HG02759 (cell line): ENCODE measurements around the gene SLC25A27.

Experiments
- ATAC-seq: cut with Tn5 transposase; IDR thresholded peaks from one replicate; pipeline ENCODE4 v1.9.1; 2021; ENCODE audit warnings: mild to moderate bottlenecking, moderate library complexity; ENCODE audit not compliant: unreplicated experiment

SLC25A27 gene

DNA sequence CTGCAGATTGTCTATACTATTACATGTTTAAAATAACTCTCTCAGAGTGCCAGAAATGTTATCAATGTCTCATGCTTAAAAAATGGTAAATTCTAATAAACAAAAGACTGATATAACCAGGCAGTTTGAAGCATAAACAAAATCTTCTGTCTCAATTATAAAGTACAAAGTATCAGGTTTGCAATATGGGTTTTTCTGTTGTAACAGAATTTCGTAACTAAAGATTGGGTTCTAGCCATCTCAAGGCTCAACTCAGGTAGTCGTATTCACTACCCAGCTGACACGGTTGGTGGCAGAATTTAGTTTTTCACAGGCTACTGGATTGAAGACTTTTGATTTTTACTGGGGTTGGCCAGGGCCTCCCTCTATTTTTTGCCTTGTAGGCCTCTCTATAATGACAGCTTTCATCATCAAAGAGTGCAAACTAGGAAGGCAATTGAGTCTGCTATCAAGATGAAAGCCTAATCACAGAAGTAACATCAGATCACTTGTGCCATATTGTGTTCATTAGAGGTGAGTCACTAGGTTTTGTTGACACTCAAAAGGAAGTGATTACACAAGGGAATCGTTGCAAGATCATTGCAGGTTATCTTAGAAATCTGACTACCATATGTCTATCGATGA is 3.8 kb upstream of the SLC25A27 start:
- ATAC-seq: no peak

DNA sequence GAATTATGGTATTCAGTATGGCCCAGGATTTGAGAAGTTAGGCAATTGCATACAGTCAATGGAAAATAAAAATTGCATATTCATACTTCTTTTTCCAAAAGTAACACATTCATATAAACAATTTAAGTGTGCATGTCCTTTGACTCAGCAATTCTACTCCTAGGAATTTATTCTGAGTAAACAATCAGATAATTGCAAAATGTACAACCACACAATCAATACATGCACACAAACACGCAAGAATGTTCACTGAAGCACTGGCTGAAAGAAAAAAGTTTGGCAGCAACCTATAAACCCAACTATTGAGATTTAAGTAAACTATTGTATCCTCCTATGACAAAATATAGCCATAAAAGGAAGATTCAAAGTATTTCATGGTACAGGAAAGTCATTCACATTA is 1.8 kb upstream of the SLC25A27 start:
- no peak for ATAC-seq

DNA sequence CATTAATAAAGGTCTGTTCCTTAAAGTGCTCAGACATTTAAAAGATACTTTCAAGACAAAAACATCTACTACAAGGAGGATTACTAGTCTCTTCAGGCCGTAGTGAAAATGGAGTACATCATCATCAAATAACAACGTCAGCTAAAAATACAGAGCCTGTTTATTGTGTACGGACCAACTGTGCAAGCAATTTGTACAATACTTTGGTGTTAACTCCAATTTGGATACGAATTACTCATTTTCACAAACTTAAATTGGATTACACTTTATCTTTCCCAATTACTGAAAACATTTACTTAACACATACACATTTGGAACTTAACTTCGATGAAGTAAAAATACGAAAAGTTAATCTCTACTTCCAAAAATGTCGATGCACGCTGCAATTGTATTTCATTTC is 959 bp upstream of the SLC25A27 start:
- no peak for ATAC-seq

DNA sequence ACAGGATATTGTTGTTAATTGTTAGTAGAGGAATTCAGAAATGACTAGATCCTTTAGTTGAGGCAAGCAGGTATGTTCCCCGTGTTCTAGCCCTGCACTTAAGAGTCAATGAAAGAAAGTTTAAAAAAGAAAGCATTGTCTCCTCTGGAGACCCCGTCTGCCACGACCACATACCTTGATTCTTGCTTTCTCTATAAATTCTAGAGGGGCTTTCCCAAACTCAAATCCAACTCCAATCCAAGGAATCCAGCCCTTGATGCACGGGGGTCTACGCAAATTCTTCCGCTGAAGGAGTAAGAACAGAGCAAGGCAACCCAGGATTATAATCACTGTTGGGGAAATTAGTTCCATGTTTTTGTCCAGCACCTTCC is 558 bp upstream of the SLC25A27 start:
- ATAC-seq: no peak

DNA sequence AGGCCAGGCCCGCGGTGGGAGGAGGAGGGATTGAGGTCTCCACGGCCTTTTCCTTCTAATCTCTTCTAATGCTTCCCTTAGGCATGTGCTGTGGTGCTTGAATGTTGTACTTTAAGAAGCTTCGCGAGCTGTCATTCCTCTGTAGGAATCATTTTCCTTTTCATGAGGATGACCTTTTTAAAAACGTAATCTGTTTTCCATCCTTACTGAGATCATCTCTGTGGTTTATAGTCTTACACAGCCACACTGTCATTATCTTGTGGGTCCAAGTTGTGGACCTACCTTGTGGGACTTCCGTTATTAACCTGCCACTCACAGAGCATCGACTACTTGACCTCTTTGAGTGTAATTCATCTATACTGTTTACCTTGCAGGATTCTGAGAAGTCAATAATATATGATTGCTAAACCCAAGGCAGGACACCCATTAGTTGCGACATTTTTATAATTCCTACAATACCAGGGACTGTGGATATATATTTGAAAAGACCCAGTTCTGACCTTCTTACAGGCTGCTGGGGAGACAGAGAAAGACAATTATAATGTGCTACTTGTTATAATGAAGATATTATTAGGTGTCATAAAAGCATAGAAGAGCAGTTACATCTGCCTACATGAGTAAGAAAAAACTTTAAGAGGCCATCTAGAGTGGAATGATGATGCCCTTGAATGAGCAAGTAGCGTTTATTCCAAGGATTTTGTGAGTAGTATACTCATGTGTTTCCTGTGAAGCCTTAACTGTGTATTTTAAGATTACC is 842 bp downstream of the SLC25A27 start:
- ATAC-seq: no peak

DNA sequence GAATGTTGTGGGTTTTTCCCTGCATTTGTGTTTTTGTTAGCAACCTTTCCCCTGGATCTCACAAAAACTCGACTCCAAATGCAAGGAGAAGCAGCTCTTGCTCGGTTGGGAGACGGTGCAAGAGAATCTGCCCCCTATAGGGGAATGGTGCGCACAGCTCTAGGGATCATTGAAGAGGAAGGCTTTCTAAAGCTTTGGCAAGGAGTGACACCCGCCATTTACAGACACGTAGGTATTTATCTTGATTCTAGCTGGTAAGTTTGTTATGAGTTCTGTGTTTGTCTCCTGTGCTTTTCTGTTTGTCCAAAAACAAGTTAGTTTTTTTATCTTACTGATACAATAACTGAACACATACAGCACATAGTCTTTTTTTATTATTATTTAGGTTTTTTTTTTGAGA is 3.0 kb downstream of the SLC25A27 start:
- no peak for ATAC-seq

DNA sequence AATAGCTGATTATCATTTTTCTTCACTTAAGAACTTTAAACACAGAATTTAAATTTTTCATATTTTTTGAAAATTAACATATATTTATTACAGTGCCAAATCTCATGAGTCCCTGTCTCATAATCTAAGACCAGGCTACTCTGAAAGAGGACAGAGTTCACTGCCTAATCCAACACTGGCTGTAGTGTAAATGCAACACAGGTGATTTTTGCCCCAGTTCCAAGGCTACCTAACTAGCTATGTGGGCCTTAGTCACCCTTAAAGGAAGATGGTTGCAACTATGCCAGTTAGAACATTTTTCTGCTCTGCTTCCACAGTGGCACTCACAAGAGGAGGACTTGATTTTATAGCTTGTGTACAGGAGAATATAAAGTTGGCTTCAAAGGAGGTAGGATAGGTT is 4.9 kb downstream of the SLC25A27 start:
- ATAC-seq: no peak

DNA sequence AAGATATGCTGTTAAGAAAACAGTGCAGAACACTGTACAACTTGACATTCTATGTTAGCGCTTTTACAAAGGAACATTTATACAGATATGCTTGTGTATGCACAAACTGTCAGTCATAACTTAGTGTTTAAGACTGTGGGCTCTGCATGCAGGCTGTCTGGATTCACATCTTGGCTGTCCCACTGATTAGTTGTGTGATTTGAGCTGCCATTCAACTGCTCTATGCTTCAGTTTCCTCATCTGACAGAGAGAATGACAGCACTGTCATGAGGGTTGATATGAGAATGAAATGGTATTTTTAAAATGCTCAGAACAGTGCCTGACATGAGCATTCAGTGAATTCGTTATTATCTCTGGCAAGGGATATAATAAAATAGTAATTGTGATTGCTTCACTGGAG is 8.7 kb downstream of the SLC25A27 start:
- ATAC-seq: no peak

DNA sequence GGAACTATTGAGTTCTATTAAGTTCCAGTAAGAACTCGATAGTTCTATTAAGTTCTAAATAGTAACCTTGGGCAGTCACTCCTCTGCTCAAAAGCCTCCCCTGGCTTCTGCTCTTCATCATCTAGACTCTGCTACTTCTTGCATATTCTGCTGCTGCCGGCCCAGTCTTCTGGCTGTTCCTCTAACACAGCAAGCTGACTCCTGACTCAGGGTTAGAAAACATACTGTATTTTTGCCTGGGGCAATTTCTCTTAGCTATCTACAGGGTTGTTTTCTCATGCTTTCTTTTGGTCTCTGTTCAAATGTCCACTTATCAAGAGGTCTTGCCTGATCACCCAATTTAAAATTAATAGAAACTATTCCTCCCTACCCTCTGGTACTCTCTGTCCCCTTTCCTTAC is 14.6 kb downstream of the SLC25A27 start:
- no peak for ATAC-seq

DNA sequence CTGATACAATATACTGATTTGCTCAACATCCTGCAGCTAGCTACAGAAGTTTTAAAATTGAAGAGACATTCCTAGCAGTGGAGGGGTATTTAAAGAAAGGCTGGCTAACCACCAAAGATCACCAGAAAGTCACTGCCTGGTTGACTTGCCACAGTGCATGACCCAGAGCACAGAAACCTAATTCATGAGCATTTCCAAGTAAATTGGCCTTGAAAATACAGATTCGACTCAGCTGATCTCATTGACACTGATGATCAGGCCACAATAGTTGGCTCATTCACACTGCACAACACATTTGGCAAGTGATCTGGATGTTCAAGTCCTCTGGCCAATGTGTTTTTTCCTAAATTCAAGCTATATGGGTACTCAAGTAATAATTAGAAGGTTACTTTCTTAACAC is 21.6 kb downstream of the SLC25A27 start:
- no peak for ATAC-seq

DNA sequence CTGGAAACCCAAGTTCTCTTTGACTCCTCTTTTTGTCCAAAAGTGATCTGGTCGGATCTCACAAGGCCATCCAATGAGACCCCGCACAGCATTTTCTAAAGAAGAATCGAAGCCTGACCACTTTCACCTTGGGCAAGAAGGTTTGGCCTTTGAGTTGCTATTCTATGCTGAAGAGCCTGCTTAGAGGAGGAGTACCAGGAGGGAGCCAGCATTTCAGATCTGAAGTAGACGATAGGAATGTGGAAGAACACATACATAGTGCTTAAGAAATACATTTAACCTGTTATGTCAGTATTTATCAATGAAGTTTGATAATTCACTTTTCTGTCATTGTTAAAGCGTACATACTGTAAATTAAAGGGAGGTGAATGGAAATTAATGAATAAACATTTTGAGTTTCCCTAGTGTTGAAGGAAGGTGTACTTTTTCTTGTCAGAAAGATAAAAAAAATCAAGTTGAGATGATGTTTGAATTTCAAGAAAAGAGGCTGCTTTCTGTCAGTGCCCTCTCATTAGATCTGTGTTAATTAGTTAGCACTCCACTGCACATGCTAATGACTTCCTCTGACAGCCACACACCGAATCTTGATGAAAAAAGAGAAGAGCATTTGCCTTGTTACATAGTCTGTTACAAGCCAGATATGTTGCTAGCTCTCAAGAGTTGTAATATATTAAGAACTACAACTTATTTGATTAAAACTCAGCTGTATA is 24.0 kb downstream of the SLC25A27 start:
- no peak for ATAC-seq

DNA sequence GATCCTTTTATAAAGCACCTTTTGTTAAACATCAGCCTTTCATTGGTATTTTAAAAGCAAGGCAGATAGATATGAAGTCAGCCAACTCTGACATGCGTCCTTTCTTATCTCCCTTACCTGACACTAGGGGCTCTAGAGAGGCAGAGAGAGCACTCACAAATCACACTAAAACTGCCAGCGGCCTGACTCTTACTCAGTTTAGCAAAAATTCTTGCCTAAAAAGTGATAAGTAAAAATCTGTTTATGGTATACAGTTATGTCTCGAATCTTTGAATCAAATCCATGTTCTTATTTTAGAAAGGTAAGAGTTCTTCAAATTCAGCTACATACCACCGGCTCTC is 24.5 kb downstream of the SLC25A27 start:
- peak; percentile 48 for ATAC-seq

DNA sequence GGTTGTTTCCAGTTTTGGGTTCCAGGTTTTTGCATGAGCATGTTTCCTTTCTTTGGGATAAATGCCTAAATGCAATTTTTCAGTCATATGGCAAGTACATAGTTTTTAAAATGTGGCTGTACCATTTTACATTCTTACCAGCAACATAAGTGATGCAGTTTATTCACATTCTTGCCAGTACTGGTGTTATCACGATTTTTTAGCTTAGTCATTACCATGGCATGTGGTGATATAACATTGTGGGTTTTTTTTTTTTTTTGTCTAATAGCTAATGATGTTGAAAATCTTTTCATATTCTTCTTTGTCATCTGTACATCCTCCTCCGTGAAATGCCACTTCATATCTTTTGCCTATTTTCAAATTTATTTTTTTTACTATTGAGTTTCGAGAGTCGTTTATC is 32.0 kb downstream of the SLC25A27 start:
- ATAC-seq: no peak

DNA sequence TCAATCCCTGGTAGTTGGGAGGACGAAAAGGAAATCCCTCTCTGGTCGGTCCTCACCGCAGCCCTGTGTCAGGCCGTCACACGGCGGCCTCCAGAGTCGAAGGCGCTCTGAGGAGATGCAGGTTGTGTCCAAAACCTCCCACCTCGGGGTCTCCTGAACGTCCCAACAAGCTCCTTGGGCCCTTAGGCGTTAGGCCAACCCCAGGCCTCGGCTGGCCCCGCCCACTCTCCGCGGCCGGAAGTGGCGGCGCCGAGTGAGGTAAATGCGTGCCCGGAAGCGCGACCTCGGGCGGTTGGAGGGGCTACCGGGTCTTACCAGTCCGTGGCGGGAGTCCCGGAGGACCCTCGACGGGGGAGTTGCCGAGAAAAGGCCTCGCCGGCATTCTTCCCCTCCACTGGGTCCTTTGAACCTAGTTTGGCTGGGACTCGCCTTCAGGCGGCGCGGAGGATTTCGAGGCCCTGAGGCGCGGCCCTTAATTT is 34.9 kb downstream of the SLC25A27 start, which contains the start of gene TDRD6:
TDRD6 (plus strand) TSS at position 267 of the 479 bp plus-strand sequence. CDS start 244 bp downstream, outside the sequence.
- no peak for ATAC-seq

DNA sequence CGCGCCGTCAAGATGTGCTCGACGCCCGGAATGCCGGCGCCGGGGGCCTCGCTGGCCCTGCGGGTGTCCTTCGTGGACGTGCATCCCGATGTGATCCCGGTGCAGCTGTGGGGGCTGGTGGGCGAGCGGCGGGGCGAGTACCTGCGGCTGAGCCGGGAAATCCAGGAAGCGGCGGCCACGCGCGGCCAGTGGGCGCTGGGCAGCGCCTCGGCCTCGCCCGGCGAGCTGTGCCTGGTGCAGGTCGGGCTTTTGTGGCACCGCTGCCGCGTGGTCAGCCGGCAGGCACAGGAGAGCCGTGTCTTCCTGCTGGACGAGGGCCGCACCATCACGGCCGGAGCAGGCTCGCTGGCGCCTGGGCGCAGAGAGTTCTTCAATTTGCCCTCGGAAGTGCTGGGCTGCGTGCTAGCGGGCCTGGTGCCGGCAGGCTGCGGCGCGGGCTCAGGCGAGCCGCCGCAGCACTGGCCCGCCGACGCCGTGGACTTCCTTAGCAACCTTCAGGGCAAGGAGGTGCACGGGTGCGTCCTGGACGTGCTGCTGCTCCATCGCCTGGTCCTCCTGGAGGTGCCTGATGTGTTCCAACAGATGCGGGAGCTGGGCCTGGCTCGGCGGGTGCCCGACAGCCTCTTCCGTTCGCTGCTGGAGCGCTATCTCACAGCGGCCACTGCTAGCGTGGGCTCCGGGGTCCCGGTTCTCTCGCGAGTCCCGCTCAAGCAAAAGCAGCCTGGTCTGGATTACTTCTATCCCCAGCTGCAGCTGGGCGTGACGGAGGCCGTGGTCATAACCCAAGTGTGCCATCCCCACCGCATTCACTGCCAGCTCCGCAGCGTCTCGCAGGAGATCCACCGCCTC is 35.6 kb downstream of the SLC25A27 start:
- ATAC-seq: no peak

DNA sequence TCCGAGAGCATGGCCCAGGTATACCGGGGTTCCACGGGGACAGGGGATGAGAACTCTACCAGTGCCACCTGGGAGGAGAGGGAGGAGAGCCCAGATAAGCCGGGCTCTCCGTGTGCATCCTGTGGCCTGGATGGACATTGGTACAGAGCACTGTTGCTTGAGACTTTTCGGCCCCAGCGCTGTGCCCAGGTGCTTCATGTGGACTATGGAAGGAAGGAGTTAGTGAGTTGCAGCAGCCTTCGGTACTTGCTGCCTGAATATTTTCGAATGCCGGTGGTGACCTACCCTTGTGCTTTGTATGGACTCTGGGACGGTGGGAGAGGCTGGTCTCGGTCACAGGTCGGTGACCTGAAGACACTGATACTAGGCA is 36.2 kb downstream of the SLC25A27 start:
- ATAC-seq: no peak

DNA sequence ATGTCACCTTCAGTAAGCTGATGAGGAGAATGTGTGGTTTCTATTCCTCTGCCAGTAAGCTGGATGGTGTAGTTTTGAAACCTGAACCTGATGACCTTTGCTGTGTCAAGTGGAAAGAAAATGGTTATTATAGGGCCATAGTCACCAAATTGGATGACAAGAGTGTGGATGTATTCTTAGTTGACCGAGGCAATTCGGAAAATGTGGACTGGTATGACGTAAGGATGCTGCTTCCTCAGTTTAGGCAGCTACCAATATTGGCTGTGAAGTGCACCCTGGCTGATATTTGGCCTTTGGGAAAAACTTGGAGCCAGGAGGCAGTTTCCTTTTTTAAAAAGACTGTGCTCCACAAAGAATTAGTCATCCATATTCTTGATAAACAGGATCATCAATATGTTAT is 36.9 kb downstream of the SLC25A27 start:
- no peak for ATAC-seq

DNA sequence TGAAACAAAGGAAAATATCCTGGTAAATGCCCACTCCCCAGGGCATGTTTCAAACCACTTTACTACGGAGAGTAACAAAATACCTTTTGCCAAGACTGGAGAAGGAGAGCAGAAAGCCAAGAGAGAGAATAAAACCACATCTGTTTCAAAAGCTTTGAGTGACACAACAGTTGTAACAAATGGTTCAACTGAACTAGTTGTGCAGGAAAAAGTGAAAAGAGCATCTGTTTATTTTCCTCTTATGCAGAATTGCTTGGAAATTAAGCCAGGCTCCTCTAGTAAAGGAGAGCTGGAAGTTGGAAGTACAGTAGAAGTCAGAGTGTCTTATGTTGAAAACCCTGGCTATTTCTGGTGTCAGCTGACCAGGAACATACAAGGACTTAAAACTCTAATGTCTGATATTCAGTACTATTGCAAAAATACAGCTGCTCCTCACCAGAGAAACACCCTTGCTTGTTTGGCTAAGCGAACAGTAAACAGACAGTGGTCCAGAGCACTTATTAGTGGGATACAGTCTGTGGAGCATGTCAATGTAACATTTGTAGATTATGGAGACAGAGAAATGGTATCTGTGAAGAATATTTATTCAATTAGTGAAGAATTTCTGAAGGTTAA is 37.5 kb downstream of the SLC25A27 start:
- ATAC-seq: no peak

DNA sequence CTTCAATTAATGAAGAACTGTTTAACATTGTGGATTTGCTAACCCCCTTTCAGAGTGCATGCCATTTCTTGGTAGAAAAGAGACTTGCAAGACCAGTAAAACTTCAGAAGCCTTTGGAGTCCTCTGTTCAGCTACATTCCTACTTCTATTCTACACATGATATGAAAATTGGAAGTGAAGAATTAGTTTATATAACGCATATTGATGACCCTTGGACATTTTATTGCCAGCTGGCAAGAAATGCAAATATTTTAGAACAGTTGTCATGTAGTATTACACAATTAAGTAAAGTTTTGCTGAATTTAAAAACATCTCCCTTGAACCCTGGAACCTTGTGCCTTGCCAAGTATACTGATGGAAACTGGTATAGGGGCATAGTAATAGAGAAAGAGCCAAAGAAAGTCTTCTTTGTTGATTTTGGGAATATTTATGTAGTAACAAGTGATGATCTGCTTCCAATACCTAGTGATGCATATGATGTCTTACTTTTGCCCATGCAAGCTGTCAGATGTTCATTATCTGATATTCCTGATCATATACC is 38.2 kb downstream of the SLC25A27 start:
- ATAC-seq: no peak

DNA sequence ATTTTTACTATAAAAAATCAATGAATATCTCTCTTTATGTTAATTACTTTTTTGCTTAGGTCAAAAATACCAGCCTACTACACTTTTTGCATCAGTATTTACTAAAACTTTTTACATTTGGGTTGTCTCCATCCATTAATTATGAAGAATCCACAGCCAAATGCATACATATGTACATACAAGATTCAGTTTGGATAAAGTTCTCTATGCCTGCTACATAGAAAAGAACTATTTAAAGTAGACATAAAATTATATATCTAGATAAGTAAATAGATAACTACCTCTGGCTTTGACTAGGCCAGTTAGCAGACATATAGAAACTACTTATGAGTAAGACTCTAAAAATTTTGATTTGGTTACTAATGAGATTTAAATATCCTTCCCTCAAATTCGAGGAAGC is 47.2 kb downstream of the SLC25A27 start:
- ATAC-seq: no peak

DNA sequence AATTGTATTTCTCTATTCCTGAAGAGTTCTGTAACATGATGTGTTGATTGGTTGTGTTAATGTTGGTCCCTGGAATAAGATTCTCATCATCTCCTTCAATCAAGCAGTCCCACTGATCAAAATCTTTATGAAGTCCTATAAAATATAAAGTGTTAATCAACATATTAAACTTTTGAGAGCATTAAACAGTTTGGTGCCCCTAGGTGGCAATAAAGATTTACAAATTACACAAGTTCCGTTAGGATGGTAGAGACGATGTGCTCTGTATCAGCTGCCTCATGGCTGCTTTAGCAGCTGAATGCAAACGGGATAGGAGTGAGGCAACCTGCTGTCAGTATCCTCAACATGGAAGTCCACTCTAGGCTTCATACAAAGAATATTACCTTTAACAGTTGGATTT is 51.8 kb downstream of the SLC25A27 start:
- no peak for ATAC-seq
